ENCODE data around the gene LRP1B.

LRP1B gene

GRCh38 chr2:140472676-140473075, 1658.1 kb downstream of the LRP1B start:
- Histone ChIP-seq H3K27ac (ENCODE audit: low read length) (no peak overlapping the region), H2AFZ (ENCODE audit: low read depth, low read length) (no peak overlapping the region), H3K79me2 (ENCODE audit: insufficient read depth, low read length) (no peaks in the 10 kb centered on the region), H3K36me3 (ENCODE audit: insufficient read depth, low read length) (no peaks in the 10 kb centered on the region), H3K4me2 (ENCODE audit: insufficient read depth, low read length) (no peak overlapping the region), H3K9me3 (ENCODE audit: insufficient read depth, low read length, severe bottlenecking) (no peaks in the 10 kb centered on the region), H4K20me1 (ENCODE audit: insufficient read depth, low read length) (no peaks in the 10 kb centered on the region), H3K4me3 (ENCODE audit: low read depth in 1 of 2, low read length in 2 of 2) (no peak overlapping the region), H3K9ac (ENCODE audit: low read depth, low read length) (no peak overlapping the region), H3K27me3 (ENCODE audit: insufficient read depth, low read length, poor library complexity) (no peaks in the 10 kb centered on the region), H3K4me1 (ENCODE audit: insufficient read depth, low read length) (no peaks in the 10 kb centered on the region)
- DNase-seq = no peak
- TF ChIP-seq EZH2 (IDR thresholded peaks at IDR 0.05; ENCODE audit: borderline replicate concordance, low read depth, low read length, severe bottlenecking) (no peak), CTCF (IDR thresholded peaks at IDR 0.05; ENCODE audit: borderline replicate concordance, extremely low read depth, low read length, poor library complexity, severe bottlenecking) (no peak)
- no peak for ATAC-seq (ENCODE audit: insufficient read depth, low read depth)

- TF ChIP-seq CTCF (IDR thresholded peaks at IDR 0.05; ENCODE audit: borderline replicate concordance, extremely low read depth, low read length, poor library complexity, severe bottlenecking) = no peak
- TF ChIP-seq EZH2 (IDR thresholded peaks at IDR 0.05; ENCODE audit: borderline replicate concordance, low read depth, low read length, severe bottlenecking) = no peak
- no peak overlapping the region for H3K9ac ChIP-seq (ENCODE audit: low read depth, low read length)
- no peaks in the 10 kb centered on the region for H3K4me1 ChIP-seq (ENCODE audit: insufficient read depth, low read length)
- DNase-seq (no peak), ATAC-seq (ENCODE audit: insufficient read depth, low read depth) (no peak)
- no peak overlapping the region for H3K27ac ChIP-seq (ENCODE audit: low read length)
- H3K36me3 ChIP-seq (ENCODE audit: insufficient read depth, low read length) = no peaks in the 10 kb centered on the region
- H3K79me2 ChIP-seq (ENCODE audit: insufficient read depth, low read length) = no peaks in the 10 kb centered on the region
- H2AFZ ChIP-seq (ENCODE audit: low read depth, low read length) = no peak overlapping the region
- H4K20me1 ChIP-seq (ENCODE audit: insufficient read depth, low read length) = no peaks in the 10 kb centered on the region
- no peaks in the 10 kb centered on the region for H3K27me3 ChIP-seq (ENCODE audit: insufficient read depth, low read length, poor library complexity)
- H3K9me3 ChIP-seq (ENCODE audit: insufficient read depth, low read length, severe bottlenecking) = no peaks in the 10 kb centered on the region
- no peak overlapping the region for H3K4me2 ChIP-seq (ENCODE audit: insufficient read depth, low read length)
- no peak overlapping the region for H3K4me3 ChIP-seq (ENCODE audit: low read depth in 1 of 2, low read length in 2 of 2)
These were observed 1665.5 kb downstream of the LRP1B start for GRCh38 chr2:140465301-140465700.

- Histone ChIP-seq H3K79me2 (ENCODE audit: insufficient read depth, low read length) (no peaks in the 10 kb centered on the region), H4K20me1 (ENCODE audit: insufficient read depth, low read length) (no peaks in the 10 kb centered on the region), H3K4me2 (ENCODE audit: insufficient read depth, low read length) (no peak overlapping the region), H3K4me1 (ENCODE audit: insufficient read depth, low read length) (no peaks in the 10 kb centered on the region), H2AFZ (ENCODE audit: low read depth, low read length) (no peak overlapping the region), H3K4me3 (ENCODE audit: low read depth in 1 of 2, low read length in 2 of 2) (no peak overlapping the region), H3K27me3 (ENCODE audit: insufficient read depth, low read length, poor library complexity) (no peaks in the 10 kb centered on the region), H3K36me3 (ENCODE audit: insufficient read depth, low read length) (no peaks in the 10 kb centered on the region), H3K9me3 (ENCODE audit: insufficient read depth, low read length, severe bottlenecking) (no peaks in the 10 kb centered on the region), H3K27ac (ENCODE audit: low read length) (no peak overlapping the region), H3K9ac (ENCODE audit: low read depth, low read length) (no peak overlapping the region)
- TF ChIP-seq EZH2 (IDR thresholded peaks at IDR 0.05; ENCODE audit: borderline replicate concordance, low read depth, low read length, severe bottlenecking) (no peak), CTCF (IDR thresholded peaks at IDR 0.05; ENCODE audit: borderline replicate concordance, extremely low read depth, low read length, poor library complexity, severe bottlenecking) (no peak)
- DNase-seq = no peak
- ATAC-seq (ENCODE audit: insufficient read depth, low read depth) = no peak
These were observed 1667.8 kb downstream of the LRP1B start for GRCh38 chr2:140462990-140463389.

DNA sequence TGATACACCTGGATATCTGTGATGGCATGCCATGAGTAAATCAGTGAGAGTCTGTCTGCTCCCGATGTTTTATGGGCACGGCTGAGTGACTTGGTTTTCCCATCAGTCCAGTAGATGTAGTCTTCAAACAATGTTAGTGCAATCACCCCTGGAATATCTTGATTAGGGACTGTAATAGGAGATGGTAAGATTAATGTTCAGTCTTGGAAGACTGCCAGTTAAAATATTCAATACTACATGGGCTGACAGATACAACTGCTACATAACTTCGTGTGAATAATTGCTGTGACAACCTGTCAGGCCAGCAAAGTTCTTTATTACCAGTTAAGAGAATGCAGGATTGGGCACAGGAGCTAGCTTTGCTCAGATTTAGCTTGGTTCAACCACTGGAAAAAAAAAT, 1673.3 kb downstream of the LRP1B start:
- no peak for ATAC-seq (ENCODE audit: insufficient read depth, low read depth)
- no peak overlapping the region for H2AFZ ChIP-seq (ENCODE audit: low read depth, low read length)
- no peak for DNase-seq

More for the DNA sequence above, 1673.3 kb downstream of the LRP1B start:
- no peak for TF ChIP-seq CTCF (IDR thresholded peaks at IDR 0.05; ENCODE audit: borderline replicate concordance, extremely low read depth, low read length, poor library complexity, severe bottlenecking)
- no peaks in the 10 kb centered on the region for H4K20me1 ChIP-seq (ENCODE audit: insufficient read depth, low read length)
- no peaks in the 10 kb centered on the region for H3K79me2 ChIP-seq (ENCODE audit: insufficient read depth, low read length)
- no peaks in the 10 kb centered on the region for H3K36me3 ChIP-seq (ENCODE audit: insufficient read depth, low read length)
- H3K4me3 ChIP-seq (ENCODE audit: low read depth in 1 of 2, low read length in 2 of 2) = no peak overlapping the region
- H3K4me1 ChIP-seq (ENCODE audit: insufficient read depth, low read length) = no peaks in the 10 kb centered on the region
- H3K9ac ChIP-seq (ENCODE audit: low read depth, low read length) = no peak overlapping the region
- no peak overlapping the region for H3K27ac ChIP-seq (ENCODE audit: low read length)
- H3K4me2 ChIP-seq (ENCODE audit: insufficient read depth, low read length) = no peak overlapping the region
- H3K27me3 ChIP-seq (ENCODE audit: insufficient read depth, low read length, poor library complexity) = no peaks in the 10 kb centered on the region
- H3K9me3 ChIP-seq (ENCODE audit: insufficient read depth, low read length, severe bottlenecking) = no peaks in the 10 kb centered on the region

Data from DND-41 (cell line).